ENCODE data around the gene BMI1. TPM values are rescaled to one million over a fixed set of nuclear protein-coding genes. Genes with fewer than 3 reads are reported as not detected.
A peak's percentile ranks its signal among the peaks of the same experiment; 100 is the strongest.

Gene BMI1
- total RNA-seq, 1 donor from 2014 or later, result 50.1 TPM

DNA sequence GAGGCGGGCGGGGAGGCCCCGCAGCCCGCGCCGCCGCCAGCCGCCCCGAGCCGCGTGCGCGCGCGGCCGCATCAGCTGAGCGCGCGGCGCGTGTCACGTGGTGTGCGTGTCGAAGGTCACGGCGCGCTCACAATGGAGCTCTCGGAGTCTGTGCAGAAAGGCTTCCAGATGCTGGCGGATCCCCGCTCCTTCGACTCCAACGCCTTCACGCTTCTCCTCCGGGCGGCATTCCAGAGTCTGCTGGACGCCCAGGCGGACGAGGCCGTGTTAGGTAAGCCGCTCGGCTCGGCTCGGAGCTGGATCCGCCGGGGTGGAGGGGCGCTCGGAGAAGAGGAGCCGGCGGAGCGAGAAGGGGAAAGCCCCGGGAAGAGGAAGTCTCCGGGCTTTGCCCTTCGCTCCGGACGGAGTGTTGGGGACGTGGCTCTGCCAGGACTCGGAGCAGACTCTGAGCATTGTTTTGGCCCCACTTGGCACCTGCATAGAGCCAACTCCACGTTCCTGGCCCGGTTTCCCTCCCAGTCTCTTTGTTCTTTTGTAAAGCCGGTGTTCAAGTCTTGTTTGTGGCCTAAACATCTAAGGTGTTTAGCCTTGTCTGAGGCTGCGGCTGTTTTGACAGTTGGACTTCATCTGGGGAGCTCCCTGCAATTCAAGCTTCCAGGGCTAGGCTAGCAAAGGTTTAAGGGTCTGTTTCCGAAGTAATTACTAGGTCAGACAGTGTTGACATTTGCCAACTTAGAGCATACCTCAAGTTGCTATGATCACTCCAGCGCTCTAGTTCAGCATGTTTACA is 4.4 kb upstream of the BMI1 start, which contains the start of gene COMMD3:
TSS of gene COMMD3 (plus strand) at position 103 of the 790 bp plus-strand sequence. CDS start at position 133, 30 bp downstream.
- TF ChIP-seq, protein P1, sequence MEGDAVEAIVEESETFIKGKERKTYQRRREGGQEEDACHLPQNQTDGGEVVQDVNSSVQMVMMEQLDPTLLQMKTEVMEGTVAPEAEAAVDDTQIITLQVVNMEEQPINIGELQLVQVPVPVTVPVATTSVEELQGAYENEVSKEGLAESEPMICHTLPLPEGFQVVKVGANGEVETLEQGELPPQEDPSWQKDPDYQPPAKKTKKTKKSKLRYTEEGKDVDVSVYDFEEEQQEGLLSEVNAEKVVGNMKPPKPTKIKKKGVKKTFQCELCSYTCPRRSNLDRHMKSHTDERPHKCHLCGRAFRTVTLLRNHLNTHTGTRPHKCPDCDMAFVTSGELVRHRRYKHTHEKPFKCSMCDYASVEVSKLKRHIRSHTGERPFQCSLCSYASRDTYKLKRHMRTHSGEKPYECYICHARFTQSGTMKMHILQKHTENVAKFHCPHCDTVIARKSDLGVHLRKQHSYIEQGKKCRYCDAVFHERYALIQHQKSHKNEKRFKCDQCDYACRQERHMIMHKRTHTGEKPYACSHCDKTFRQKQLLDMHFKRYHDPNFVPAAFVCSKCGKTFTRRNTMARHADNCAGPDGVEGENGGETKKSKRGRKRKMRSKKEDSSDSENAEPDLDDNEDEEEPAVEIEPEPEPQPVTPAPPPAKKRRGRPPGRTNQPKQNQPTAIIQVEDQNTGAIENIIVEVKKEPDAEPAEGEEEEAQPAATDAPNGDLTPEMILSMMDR (IDR thresholded peaks at IDR 0.05), result no peak
- DNase-seq (ENCODE audit: low spot score in 2 of 2), result peak in 1 of 2 donors; percentile 93
- intact Hi-C loops (cut with DNase I), result loop anchor here (1.0 to 10.0 kb wide), 7 partner anchors 64 to 982 kb away; no protein-coding TSS in a partner anchor

DNA sequence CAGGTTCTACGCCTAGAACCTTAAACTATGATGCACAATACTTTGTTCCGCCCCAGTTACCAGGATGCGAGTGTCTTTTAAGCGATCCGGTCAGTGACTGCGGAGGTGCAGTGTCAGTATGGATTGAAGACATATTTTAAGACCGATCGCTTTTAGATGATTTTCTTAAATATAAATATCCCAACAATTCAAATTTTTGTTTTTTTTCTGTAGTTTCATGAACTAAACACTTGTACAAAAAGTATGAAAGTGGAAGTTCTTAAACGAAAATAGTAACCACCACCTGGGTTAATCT is 3.9 kb upstream of the BMI1 start:
- no peak for DNase-seq (ENCODE audit: low spot score in 2 of 2)
- Histone ChIP-seq H3K4me3 (peak overlapping the region; percentile 91 to 94), H3K27me3 (no peaks in the 10 kb centered on the region), H3K4me1 (peaks cover 4 to 27% of the 10 kb centered on the region in 2 donors), H3K9me3 (no peaks in the 10 kb centered on the region), H3K36me3 (no peaks in the 10 kb centered on the region), H3K27ac (peak overlapping the region; percentile 89 to 90)
- intact Hi-C loops (cut with DNase I), result loop anchor here (2.0 to 10.0 kb wide), 6 partner anchors 64 to 982 kb away; no protein-coding TSS in a partner anchor
- TF ChIP-seq, protein P1 (IDR thresholded peaks at IDR 0.05), result no peak

More for the DNA sequence above, 4.4 kb upstream of the BMI1 start, which contains the start of gene COMMD3:
- Histone ChIP-seq H3K27me3 (no peaks in the 10 kb centered on the region), H3K9me3 (no peaks in the 10 kb centered on the region), H3K4me1 (peaks cover 4 to 27% of the 10 kb centered on the region in 2 donors), H3K4me3 (peak within 1 kb of the TSS; percentile 91 to 94), H3K27ac (peak within 1 kb of the TSS; percentile 89 to 90), H3K36me3 (no peaks in the 10 kb centered on the region)

DNA sequence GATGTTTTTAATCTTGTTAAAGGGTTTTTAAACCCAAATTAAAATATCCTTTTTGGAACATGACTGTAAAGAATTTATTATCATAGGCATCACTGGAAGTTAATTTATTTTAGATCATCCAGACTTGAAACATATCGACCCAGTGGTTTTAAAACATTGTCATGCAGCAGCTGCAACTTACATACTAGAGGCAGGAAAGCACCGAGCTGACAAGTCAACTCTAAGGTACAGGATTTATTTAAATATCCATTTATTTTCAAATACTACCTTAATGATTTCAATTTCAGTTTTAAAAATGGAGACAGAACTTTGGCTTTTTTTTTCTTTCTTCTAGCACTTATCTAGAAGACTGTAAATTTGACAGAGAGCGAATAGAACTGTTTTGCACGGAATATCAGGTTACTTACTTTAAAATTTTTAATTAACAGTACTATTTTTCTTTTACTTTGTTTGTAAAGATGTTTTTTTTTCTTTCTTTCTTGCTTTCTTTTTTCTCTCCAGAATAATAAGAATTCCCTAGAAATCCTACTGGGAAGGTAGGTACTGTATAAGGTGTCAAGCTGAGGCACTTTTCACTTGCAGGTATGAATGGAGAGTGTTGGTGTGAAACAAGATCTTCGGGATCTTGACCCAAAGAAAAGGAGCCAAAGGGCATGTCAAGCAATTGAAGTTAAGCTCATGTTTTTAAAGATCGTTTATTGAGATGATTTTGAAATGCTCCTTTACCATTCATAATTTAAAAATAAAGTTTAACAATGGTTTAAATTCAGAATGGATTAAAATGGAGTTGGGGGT is 2.9 kb upstream of the BMI1 start:
- no peaks in the 10 kb centered on the region for H3K36me3 ChIP-seq
- no peaks in the 10 kb centered on the region for H3K9me3 ChIP-seq
- TF ChIP-seq, protein P1 (IDR thresholded peaks at IDR 0.05), result no peak
- intact Hi-C loops (cut with DNase I), result loop anchor here (2.0 to 10.0 kb wide), 6 partner anchors 65 to 983 kb away; no protein-coding TSS in a partner anchor
- DNase-seq (ENCODE audit: low spot score in 2 of 2), result no peak
- H3K4me3 ChIP-seq, result peak overlapping the region in 1 of 2 donors; percentile 91
- H3K27me3 ChIP-seq, result no peaks in the 10 kb centered on the region
- no peak overlapping the region for H3K27ac ChIP-seq
- peaks cover 9 to 31% of the 10 kb centered on the region in 2 donors for H3K4me1 ChIP-seq

DNA sequence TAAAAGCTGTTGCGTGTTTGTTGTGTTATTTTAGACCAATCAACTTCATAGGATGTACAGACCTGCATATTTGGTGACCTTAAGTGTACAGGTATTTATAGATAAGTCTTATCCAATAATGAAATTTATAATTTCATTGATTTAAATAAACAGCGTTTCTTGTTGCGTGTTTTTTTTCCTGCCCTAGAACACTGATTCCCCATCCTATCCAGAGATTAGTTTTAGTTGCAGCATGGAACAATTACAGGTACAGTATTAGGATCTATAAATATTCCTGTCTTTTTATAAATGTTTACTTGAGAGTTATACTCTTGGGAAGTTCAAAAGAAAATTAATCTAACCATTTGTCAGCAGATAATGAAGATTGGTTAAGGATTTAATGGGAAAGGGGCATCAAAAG is 2.1 kb upstream of the BMI1 start:
- DNase-seq (ENCODE audit: low spot score in 2 of 2), result no peak
- Histone ChIP-seq H3K27me3 (no peaks in the 10 kb centered on the region), H3K36me3 (no peaks in the 10 kb centered on the region), H3K27ac (no peak overlapping the region), H3K9me3 (no peaks in the 10 kb centered on the region), H3K4me3 (no peak overlapping the region), H3K4me1 (peaks cover 9 to 38% of the 10 kb centered on the region in 2 donors)
- intact Hi-C loops (cut with DNase I), result loop anchor here (5.0 to 10.0 kb wide), 5 partner anchors 119 to 984 kb away; no protein-coding TSS in a partner anchor
- TF ChIP-seq, protein P1 (IDR thresholded peaks at IDR 0.05), result no peak

DNA sequence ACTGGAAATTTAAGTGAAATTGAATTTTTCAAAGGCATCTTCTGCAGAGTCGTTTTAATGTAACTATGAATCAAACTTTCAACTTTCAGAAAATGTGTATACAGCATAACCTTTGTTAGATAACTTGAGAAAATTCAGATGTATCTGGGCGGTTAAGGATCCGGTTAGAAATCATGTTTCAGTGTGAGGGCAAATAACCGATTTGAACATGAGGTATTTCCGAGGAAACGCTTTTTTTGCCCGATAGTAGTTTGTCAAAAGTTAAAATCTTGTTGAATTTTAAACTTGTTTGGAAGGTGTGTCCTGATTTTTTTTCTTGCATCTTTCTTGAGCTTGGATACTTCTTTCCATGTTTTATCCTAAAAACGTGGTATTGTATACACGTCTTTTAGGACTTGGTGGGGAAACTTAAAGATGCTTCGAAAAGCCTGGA is 1.3 kb upstream of the BMI1 start:
- Histone ChIP-seq H3K4me1 (peaks cover 12 to 46% of the 10 kb centered on the region in 2 donors), H3K4me3 (peak overlapping the region in 1 of 2 donors; percentile 100)

More for the DNA sequence above, 1.3 kb upstream of the BMI1 start:
- DNase-seq (ENCODE audit: low spot score in 2 of 2), result no peak
- no peaks in the 10 kb centered on the region for H3K36me3 ChIP-seq
- intact Hi-C loops (cut with DNase I), result loop anchor here (5.0 to 10.0 kb wide), 5 partner anchors 118 to 985 kb away; no protein-coding TSS in a partner anchor
- H3K27me3 ChIP-seq, result no peaks in the 10 kb centered on the region
- H3K27ac ChIP-seq, result peak overlapping the region in 1 of 2 donors; percentile 86
- no peaks in the 10 kb centered on the region for H3K9me3 ChIP-seq
- TF ChIP-seq, protein P1 (IDR thresholded peaks at IDR 0.05), result no peak

Measured in ascending aorta (tissue), 2 donors.